Myocyte (in vitro differentiated cells): ENCODE results near the gene SEMA3C. TPM values are rescaled to one million over a fixed set of nuclear protein-coding genes. Genes with fewer than 3 reads are reported as not detected.

Source experiments
- DNase-seq: peaks from one replicate; pipeline ENCODE4 v3.0.0-alpha.2; 2012; ENCODE audit warnings: low read depth
- total RNA-seq: library from RNA; depleted of rRNA; stranded (reverse); fragments of >200 nt; gene quantifications from 2 replicates; pipeline ENCODE4 v1.2.3, GENCODE V29; 2014

SEMA3C gene
- total RNA-seq, 1 donor from 2014 or later: 180 TPM

GRCh38 chr7:80827239-80827633 lies 91.6 kb downstream of the SEMA3C start:
- DNase-seq: no peak

- peak; percentile 63 for DNase-seq
Measured at GRCh38 chr7:80826520-80827238, 92.2 kb downstream of the SEMA3C start.

- DNase-seq: no peak
Measured at GRCh38 chr7:80825499-80825898, 93.4 kb downstream of the SEMA3C start.

GRCh38 chr7:80824253-80824652 lies 94.6 kb downstream of the SEMA3C start:
- no peak for DNase-seq

- DNase-seq: no peak
Measured at GRCh38 chr7:80823057-80823456, 95.8 kb downstream of the SEMA3C start.

GRCh38 chr7:80821771-80822319 lies 97.0 kb downstream of the SEMA3C start:
- no peak for DNase-seq

GRCh38 chr7:80819503-80819902 lies 99.3 kb downstream of the SEMA3C start:
- DNase-seq: no peak

- DNase-seq: no peak
Measured at GRCh38 chr7:80818181-80818580, 100.7 kb downstream of the SEMA3C start.

GRCh38 chr7:80816806-80817205 lies 102.0 kb downstream of the SEMA3C start:
- no peak for DNase-seq

- no peak for DNase-seq
Measured at GRCh38 chr7:80815733-80816132, 103.1 kb downstream of the SEMA3C start.

GRCh38 chr7:80809545-80809944 lies 109.3 kb downstream of the SEMA3C start:
- no peak for DNase-seq

- DNase-seq: no peak
Measured at GRCh38 chr7:80807166-80807900, 111.5 kb downstream of the SEMA3C start.

GRCh38 chr7:80806663-80807062 lies 112.2 kb downstream of the SEMA3C start:
- DNase-seq: peak; percentile 21

GRCh38 chr7:80804589-80804988 lies 114.3 kb downstream of the SEMA3C start:
- no peak for DNase-seq

GRCh38 chr7:80802527-80802926 lies 116.3 kb downstream of the SEMA3C start:
- no peak for DNase-seq

GRCh38 chr7:80794631-80795573 lies 123.9 kb downstream of the SEMA3C start:
- DNase-seq: peak; percentile 21

GRCh38 chr7:80791509-80791929 lies 127.3 kb downstream of the SEMA3C start:
- peak; percentile 42 for DNase-seq

GRCh38 chr7:80790877-80791276 lies 128.0 kb downstream of the SEMA3C start:
- no peak for DNase-seq

GRCh38 chr7:80787721-80788120 lies 131.1 kb downstream of the SEMA3C start:
- no peak for DNase-seq

- peak; percentile 41 for DNase-seq
Measured at GRCh38 chr7:80785961-80786536, 132.8 kb downstream of the SEMA3C start.

GRCh38 chr7:80785276-80785675 lies 133.6 kb downstream of the SEMA3C start:
- no peak for DNase-seq
